SKM-1 treated with dmso at 0.1 percent for 144 hours (cell line): ENCODE data around the gene SCAF1.

ENCODE experiments used
- DNase-seq: peaks from one replicate; lab custom pipeline; 2025; ENCODE audit not compliant: unreplicated experiment; lab: John Stamatoyannopoulos, UW

SCAF1 gene

GRCh38 chr19:49684251-49684982 lies 42.4 kb downstream of the SCAF1 start:
- peak; percentile 0 for DNase-seq

- no peak for DNase-seq
Measured at GRCh38 chr19:49684983-49685553, 43.1 kb downstream of the SCAF1 start.

GRCh38 chr19:49685845-49686332 lies 43.9 kb downstream of the SCAF1 start:
- DNase-seq: no peak

GRCh38 chr19:49686503-49687088 lies 44.6 kb downstream of the SCAF1 start:
- no peak for DNase-seq

GRCh38 chr19:49687150-49687549 lies 45.1 kb downstream of the SCAF1 start:
- DNase-seq: no peak

- DNase-seq: no peak
Measured at GRCh38 chr19:49687566-49688316, 45.7 kb downstream of the SCAF1 start.

GRCh38 chr19:49688531-49689132 lies 46.6 kb downstream of the SCAF1 start:
- DNase-seq: no peak

- DNase-seq: no peak
Measured at GRCh38 chr19:49689133-49690078, 47.4 kb downstream of the SCAF1 start, which contains the start of gene ADM5. Gene ADM5, plus strand, starts transcription at chr19:49689594. Its CDS starts 244 bp downstream, at chr19:49689838.

GRCh38 chr19:49690079-49690655 lies 48.2 kb downstream of the SCAF1 start:
- DNase-seq: no peak

- no peak for DNase-seq
Measured at GRCh38 chr19:49690656-49691242, 48.7 kb downstream of the SCAF1 start, which contains the start of gene CPT1C. Gene CPT1C, plus strand, starts transcription at chr19:49691116. Its CDS starts 1,137 bp downstream, at chr19:49692253.

- DNase-seq: no peak
Measured at GRCh38 chr19:49691243-49692146, 49.5 kb downstream of the SCAF1 start.

GRCh38 chr19:49692147-49692506 lies 50.1 kb downstream of the SCAF1 start:
- DNase-seq: no peak

- no peak for DNase-seq
Measured at GRCh38 chr19:49696115-49696514, 54.1 kb downstream of the SCAF1 start.

GRCh38 chr19:49696865-49697264 lies 54.9 kb downstream of the SCAF1 start:
- no peak for DNase-seq

- no peak for DNase-seq
Measured at GRCh38 chr19:49699364-49699763, 57.4 kb downstream of the SCAF1 start.

GRCh38 chr19:49700563-49700962 lies 58.6 kb downstream of the SCAF1 start:
- DNase-seq: no peak

- no peak for DNase-seq
Measured at GRCh38 chr19:49701271-49701786, 59.3 kb downstream of the SCAF1 start.
